Ishikawa (cell line): ENCODE data around the gene MYRIP.

Experiments
- CEBPB ChIP-seq: IDR thresholded peaks from 2 replicates; pipeline ENCODE4 v1.6.1; 2012
- CREB1 ChIP-seq: IDR thresholded peaks from 2 replicates; pipeline ENCODE4 v1.6.1; 2012; ENCODE audit warnings: low read depth
- EGR1 ChIP-seq: IDR thresholded peaks from 2 replicates; pipeline ENCODE4 v1.6.1; 2012
- EP300 ChIP-seq: IDR thresholded peaks from 2 replicates; pipeline ENCODE4 v1.6.1; 2012; ENCODE audit warnings: borderline replicate concordance
- FOXM1 ChIP-seq: IDR thresholded peaks from 2 replicates; pipeline ENCODE4 v1.6.1; 2012; ENCODE audit warnings: low read depth, borderline replicate concordance
- MAX ChIP-seq: IDR thresholded peaks from 2 replicates; pipeline ENCODE4 v1.6.1; 2012
- NFIC ChIP-seq: IDR thresholded peaks from 2 replicates; pipeline ENCODE4 v1.6.1; 2012
- RAD21 ChIP-seq: IDR thresholded peaks from 2 replicates; pipeline ENCODE4 v1.6.1; 2012; ENCODE audit warnings: low read depth
- TAF1 ChIP-seq: IDR thresholded peaks from 2 replicates; pipeline ENCODE4 v1.6.1; 2012; ENCODE audit warnings: low read depth, mild to moderate bottlenecking
- TCF12 ChIP-seq: IDR thresholded peaks from 2 replicates; pipeline ENCODE4 v1.6.1; 2012; ENCODE audit warnings: low read depth
- TEAD4 ChIP-seq: IDR thresholded peaks from 2 replicates; pipeline ENCODE4 v1.6.1; 2012
- USF1 ChIP-seq: IDR thresholded peaks from 2 replicates; pipeline ENCODE4 v1.6.1; 2012
- YY1 ChIP-seq: IDR thresholded peaks from 2 replicates; pipeline ENCODE4 v1.6.1; 2012; ENCODE audit warnings: low read depth
- ZBTB7A ChIP-seq: IDR thresholded peaks from 2 replicates; pipeline ENCODE4 v1.6.1; 2012; ENCODE audit warnings: low read depth
- TF ChIP-seq, protein P1 (sequence below): IDR thresholded peaks from 2 replicates; pipeline ENCODE4 v1.6.1; 2012; ENCODE audit warnings: low read depth, mild to moderate bottlenecking

The MYRIP gene

DNA sequence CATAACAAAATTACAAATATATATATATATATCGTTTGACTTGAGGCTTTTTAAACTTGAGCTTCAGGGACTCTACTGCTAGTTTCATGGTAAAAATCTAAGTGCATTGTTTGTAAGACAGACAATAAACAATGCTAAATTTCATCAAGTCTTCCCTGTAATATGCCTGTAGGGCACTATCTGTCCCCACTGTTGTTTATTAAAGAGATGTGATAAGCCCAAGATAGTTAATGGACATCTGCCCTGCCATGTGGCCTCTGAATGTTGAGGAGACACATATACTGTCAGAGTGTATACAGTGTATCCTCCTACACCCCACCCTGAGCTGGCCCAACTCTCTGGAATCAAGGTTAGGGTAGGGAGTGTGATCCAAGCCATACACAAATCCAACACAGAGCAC is 485.0 kb downstream of the MYRIP start:
- TF ChIP-seq RAD21: no peak
- no peak for TF ChIP-seq TAF1
- no peak for TF ChIP-seq NFIC
- no peak for TF ChIP-seq MAX
- no peak for TF ChIP-seq TCF12
- TF ChIP-seq EGR1: no peak
- TF ChIP-seq TEAD4: no peak
- no peak for TF ChIP-seq YY1
- TF ChIP-seq CREB1: no peak
- TF ChIP-seq CEBPB: no peak
- TF ChIP-seq, protein P1, sequence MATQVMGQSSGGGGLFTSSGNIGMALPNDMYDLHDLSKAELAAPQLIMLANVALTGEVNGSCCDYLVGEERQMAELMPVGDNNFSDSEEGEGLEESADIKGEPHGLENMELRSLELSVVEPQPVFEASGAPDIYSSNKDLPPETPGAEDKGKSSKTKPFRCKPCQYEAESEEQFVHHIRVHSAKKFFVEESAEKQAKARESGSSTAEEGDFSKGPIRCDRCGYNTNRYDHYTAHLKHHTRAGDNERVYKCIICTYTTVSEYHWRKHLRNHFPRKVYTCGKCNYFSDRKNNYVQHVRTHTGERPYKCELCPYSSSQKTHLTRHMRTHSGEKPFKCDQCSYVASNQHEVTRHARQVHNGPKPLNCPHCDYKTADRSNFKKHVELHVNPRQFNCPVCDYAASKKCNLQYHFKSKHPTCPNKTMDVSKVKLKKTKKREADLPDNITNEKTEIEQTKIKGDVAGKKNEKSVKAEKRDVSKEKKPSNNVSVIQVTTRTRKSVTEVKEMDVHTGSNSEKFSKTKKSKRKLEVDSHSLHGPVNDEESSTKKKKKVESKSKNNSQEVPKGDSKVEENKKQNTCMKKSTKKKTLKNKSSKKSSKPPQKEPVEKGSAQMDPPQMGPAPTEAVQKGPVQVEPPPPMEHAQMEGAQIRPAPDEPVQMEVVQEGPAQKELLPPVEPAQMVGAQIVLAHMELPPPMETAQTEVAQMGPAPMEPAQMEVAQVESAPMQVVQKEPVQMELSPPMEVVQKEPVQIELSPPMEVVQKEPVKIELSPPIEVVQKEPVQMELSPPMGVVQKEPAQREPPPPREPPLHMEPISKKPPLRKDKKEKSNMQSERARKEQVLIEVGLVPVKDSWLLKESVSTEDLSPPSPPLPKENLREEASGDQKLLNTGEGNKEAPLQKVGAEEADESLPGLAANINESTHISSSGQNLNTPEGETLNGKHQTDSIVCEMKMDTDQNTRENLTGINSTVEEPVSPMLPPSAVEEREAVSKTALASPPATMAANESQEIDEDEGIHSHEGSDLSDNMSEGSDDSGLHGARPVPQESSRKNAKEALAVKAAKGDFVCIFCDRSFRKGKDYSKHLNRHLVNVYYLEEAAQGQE: no peak

- no peak for TF ChIP-seq FOXM1
- TF ChIP-seq YY1: no peak
- TF ChIP-seq USF1: no peak
- no peak for TF ChIP-seq MAX
- no peak for TF ChIP-seq TAF1
- TF ChIP-seq ZBTB7A: no peak
- TF ChIP-seq CEBPB: no peak
- TF ChIP-seq TEAD4: no peak
- no peak for TF ChIP-seq EP300
- no peak for TF ChIP-seq RAD21
- TF ChIP-seq, protein P1: no peak
- TF ChIP-seq CREB1: no peak
- TF ChIP-seq TCF12: no peak
- no peak for TF ChIP-seq NFIC
- TF ChIP-seq EGR1: no peak
These were observed 488.7 kb downstream of the MYRIP start for GRCh38 chr3:40298075-40298474.

GRCh38 chr3:40299130-40299720 is 489.8 kb downstream of the MYRIP start:
- TF ChIP-seq TAF1: no peak

- TF ChIP-seq NFIC: no peak
- TF ChIP-seq, protein P1: no peak
- TF ChIP-seq TEAD4: no peak
- no peak for TF ChIP-seq FOXM1
- TF ChIP-seq TAF1: no peak
- TF ChIP-seq USF1: no peak
- no peak for TF ChIP-seq CREB1
These were observed 490.4 kb downstream of the MYRIP start for GRCh38 chr3:40299721-40300335.

DNA sequence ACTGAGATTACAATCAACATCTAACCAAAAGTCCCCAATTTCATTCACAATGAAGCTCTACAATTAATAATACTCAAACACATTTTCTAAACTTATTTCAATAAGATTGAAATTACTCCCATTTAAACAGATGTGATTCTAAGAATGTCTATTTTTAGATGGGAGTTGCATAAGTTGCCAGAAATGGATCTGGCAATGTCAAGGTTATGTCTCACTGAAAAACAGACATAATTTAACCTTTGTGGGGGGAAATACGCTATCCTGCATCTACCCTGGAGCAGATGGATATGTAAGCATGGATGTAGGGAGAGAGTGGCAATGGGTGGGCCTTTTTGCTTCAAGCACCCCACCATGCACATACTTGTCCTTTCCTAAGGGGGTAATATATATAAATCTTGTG is 493.4 kb downstream of the MYRIP start:
- no peak for TF ChIP-seq FOXM1
- TF ChIP-seq TEAD4: no peak
- no peak for TF ChIP-seq RAD21
